Measurements from ENCODE around the gene MRAP2.
"Not testable (repeated sequence)": the region's sequence is repeated elsewhere in the genome, so short reads cannot be mapped to it uniquely, and the experiment has no call there.

GRCh38 chr6:84129588-84129987 is 96.0 kb downstream of the MRAP2 start:
- TF ChIP-seq, protein P1, sequence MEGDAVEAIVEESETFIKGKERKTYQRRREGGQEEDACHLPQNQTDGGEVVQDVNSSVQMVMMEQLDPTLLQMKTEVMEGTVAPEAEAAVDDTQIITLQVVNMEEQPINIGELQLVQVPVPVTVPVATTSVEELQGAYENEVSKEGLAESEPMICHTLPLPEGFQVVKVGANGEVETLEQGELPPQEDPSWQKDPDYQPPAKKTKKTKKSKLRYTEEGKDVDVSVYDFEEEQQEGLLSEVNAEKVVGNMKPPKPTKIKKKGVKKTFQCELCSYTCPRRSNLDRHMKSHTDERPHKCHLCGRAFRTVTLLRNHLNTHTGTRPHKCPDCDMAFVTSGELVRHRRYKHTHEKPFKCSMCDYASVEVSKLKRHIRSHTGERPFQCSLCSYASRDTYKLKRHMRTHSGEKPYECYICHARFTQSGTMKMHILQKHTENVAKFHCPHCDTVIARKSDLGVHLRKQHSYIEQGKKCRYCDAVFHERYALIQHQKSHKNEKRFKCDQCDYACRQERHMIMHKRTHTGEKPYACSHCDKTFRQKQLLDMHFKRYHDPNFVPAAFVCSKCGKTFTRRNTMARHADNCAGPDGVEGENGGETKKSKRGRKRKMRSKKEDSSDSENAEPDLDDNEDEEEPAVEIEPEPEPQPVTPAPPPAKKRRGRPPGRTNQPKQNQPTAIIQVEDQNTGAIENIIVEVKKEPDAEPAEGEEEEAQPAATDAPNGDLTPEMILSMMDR (CRISPR knock-in tag; IDR thresholded peaks at IDR 0.05): not testable (repeated sequence)
- peak; percentile 43; the same call in 1 of the 2 replicates for TF ChIP-seq CREM (IDR thresholded peaks at IDR 0.05)
- not testable (repeated sequence) for TF ChIP-seq CREM (CRISPR knock-in tag; IDR thresholded peaks at IDR 0.05)
